Jurkat, Clone E6-1 (cell line): ENCODE data around the gene VIPAS39. TPM values are rescaled to one million over a fixed set of nuclear protein-coding genes. Genes with fewer than 3 reads are reported as not detected.

Experiments
- DNase-seq: peaks from one replicate; pipeline ENCODE4 v3.0.0-alpha.2; 2011; ENCODE audit warnings: low read depth, low spot score
- H3K4me3 ChIP-seq: 2 replicates; pipeline ENCODE4 v1.5.1; 2011; ENCODE audit warnings: mild to moderate bottlenecking, low read length, control low read depth, moderate library complexity
- polyA plus RNA-seq: library from polyadenylated mRNA; unstranded; fragments of >200 nt; gene quantifications from one replicate; pipeline ENCODE4 v1.2.1, GENCODE V29; 2012; ENCODE audit warnings: missing spikeins; ENCODE audit not compliant: insufficient read length, insufficient read depth

The VIPAS39 gene
- polyA plus RNA-seq = 24.5 TPM

GRCh38 chr14:77457522-77458248, at the start of gene VIPAS39, which contains the start of gene AHSA1:
VIPAS39 (minus strand) TSS chr14:77457601; CDS start chr14:77454102, 3,499 bp downstream.
AHSA1 (plus strand) TSS chr14:77458093; CDS start chr14:77458190, 97 bp downstream.
- DNase-seq = peak; percentile 99
- H3K4me3 ChIP-seq = peak within 1 kb of the TSS; percentile 88

- no peak for DNase-seq
- H3K4me3 ChIP-seq = no peak overlapping the region
Measured at GRCh38 chr14:77505031-77505430, 47.6 kb upstream of the VIPAS39 start.

- no peak for DNase-seq
- H3K4me3 ChIP-seq = no peak overlapping the region
Measured at GRCh38 chr14:77503138-77503537, 45.7 kb upstream of the VIPAS39 start.

GRCh38 chr14:77502109-77502782, 44.8 kb upstream of the VIPAS39 start:
- DNase-seq = no peak
- no peak overlapping the region for H3K4me3 ChIP-seq

GRCh38 chr14:77498984-77499527, 41.7 kb upstream of the VIPAS39 start:
- H3K4me3 ChIP-seq = no peak overlapping the region

GRCh38 chr14:77498120-77498979, 40.9 kb upstream of the VIPAS39 start, which contains the start of gene ISM2:
ISM2 (minus strand) TSS chr14:77498816; CDS start chr14:77498793, 23 bp downstream.
- DNase-seq = no peak

More at GRCh38 chr14:77498984-77499527, 41.7 kb upstream of the VIPAS39 start:
- DNase-seq = no peak

GRCh38 chr14:77495334-77495733, 37.9 kb upstream of the VIPAS39 start:
- no peak overlapping the region for H3K4me3 ChIP-seq
- DNase-seq = no peak

More at GRCh38 chr14:77498120-77498979, 40.9 kb upstream of the VIPAS39 start, which contains the start of gene ISM2:
- no peak within 1 kb of the TSS for H3K4me3 ChIP-seq

GRCh38 chr14:77491056-77491455, 33.7 kb upstream of the VIPAS39 start:
- no peak overlapping the region for H3K4me3 ChIP-seq
- no peak for DNase-seq

- no peak for DNase-seq
Measured at GRCh38 chr14:77490347-77490986, 33.1 kb upstream of the VIPAS39 start.

GRCh38 chr14:77489041-77489440, 31.6 kb upstream of the VIPAS39 start:
- H3K4me3 ChIP-seq = no peak overlapping the region
- DNase-seq = no peak

More at GRCh38 chr14:77490347-77490986, 33.1 kb upstream of the VIPAS39 start:
- H3K4me3 ChIP-seq = no peak overlapping the region

GRCh38 chr14:77488558-77488957, 31.2 kb upstream of the VIPAS39 start:
- H3K4me3 ChIP-seq = no peak overlapping the region
- no peak for DNase-seq

- H3K4me3 ChIP-seq = no peak overlapping the region
- no peak for DNase-seq
Measured at GRCh38 chr14:77485901-77486678, 28.7 kb upstream of the VIPAS39 start.

- no peak for DNase-seq
- H3K4me3 ChIP-seq = no peak overlapping the region
Measured at GRCh38 chr14:77485256-77485655, 27.9 kb upstream of the VIPAS39 start.

GRCh38 chr14:77482422-77482821, 25.0 kb upstream of the VIPAS39 start:
- no peak for DNase-seq
- no peak overlapping the region for H3K4me3 ChIP-seq

- no peak for DNase-seq
- no peak overlapping the region for H3K4me3 ChIP-seq
Measured at GRCh38 chr14:77478796-77479195, 21.4 kb upstream of the VIPAS39 start.

- DNase-seq = no peak
Measured at GRCh38 chr14:77478029-77478428, 20.6 kb upstream of the VIPAS39 start.

GRCh38 chr14:77475432-77476115, 18.2 kb upstream of the VIPAS39 start:
- no peak for DNase-seq
- no peak overlapping the region for H3K4me3 ChIP-seq

More at GRCh38 chr14:77478029-77478428, 20.6 kb upstream of the VIPAS39 start:
- no peak overlapping the region for H3K4me3 ChIP-seq
